SK-N-SH (cell line): ENCODE measurements around the gene BAIAP2. TPM values are rescaled to one million over a fixed set of nuclear protein-coding genes. Genes with fewer than 3 reads are reported as not detected.

Experiments
- CTCF ChIA-PET: fragments of 300-600, 350-600 bp; formaldehyde crosslinking; extraction: SDS; loops from one replicate; lab custom pipeline; 2021; lab: Yijun Ruan, JAX
- POLR2A ChIA-PET: fragments of 350-600 bp; sonication (Branson Sonifier 250); formaldehyde crosslinking; extraction: SDS; loops from one replicate; lab custom pipeline; 2020; ENCODE audit warnings: antibody characterized with exemption, inconsistent platforms; lab: Yijun Ruan, JAX
- DNase-seq: peaks from one replicate; pipeline ENCODE4 v3.0.0; 2012
- H2AFZ ChIP-seq: fragments of 200-600 bp; sonication (generic); 2 replicates; pipeline ENCODE4 v1.8.1; 2016; ENCODE audit warnings: antibody characterized with exemption, mild to moderate bottlenecking, low read depth
- H3F3A ChIP-seq: fragments of 200-600 bp; sonication (generic); replicated peaks from 2 replicates; pipeline ENCODE3; 2016; ENCODE audit warnings: antibody characterized with exemption, mild to moderate bottlenecking; ENCODE audit not compliant: insufficient read depth
- H3K27ac ChIP-seq, 2 experiments: fragments of 200-500 bp in 1 of 2; fragments of 200-600 bp in 1 of 2; sonication (Bioruptor generic) in 1 of 2; sonication (generic), shearing (Covaris generic) in 1 of 2; 2 replicates each; pipeline versions ENCODE4 v1.5.1 to v1.6.1; 2014 to 2016; ENCODE audit warnings: low read depth in 2 of 2, inconsistent platforms in 1 of 2, low read length in 1 of 2, mild to moderate bottlenecking in 1 of 2, mixed read lengths in 1 of 2
- H3K27me3 ChIP-seq: fragments of 200-600 bp; sonication (generic), shearing (Covaris generic); 2 replicates; pipeline ENCODE4 v1.6.1; 2016; ENCODE audit warnings: mixed run types; ENCODE audit not compliant: insufficient read depth
- H3K36me3 ChIP-seq, 2 experiments: fragments of 200-500 bp in 1 of 2; fragments of 200-600 bp in 1 of 2; sonication (Bioruptor generic) in 1 of 2; sonication (generic) in 1 of 2; replicated peaks in 1 of 2; 2 replicates each; pipeline versions ENCODE3 to v1.5.1; 2014 to 2016; ENCODE audit warnings: low read length in 1 of 2, mild to moderate bottlenecking in 1 of 2; ENCODE audit not compliant: insufficient read depth in 2 of 2, control insufficient read depth in 1 of 2
- H3K4me1 ChIP-seq, 2 experiments: fragments of 200-500 bp in 1 of 2; fragments of 200-600 bp in 1 of 2; sonication (Bioruptor generic) in 1 of 2; sonication (generic), shearing (Covaris generic) in 1 of 2; 2 replicates each; pipeline versions ENCODE4 v1.5.1 to v1.6.1; 2014 to 2016; ENCODE audit warnings: low read depth in 1 of 2, low read length in 1 of 2, mixed run types in 1 of 2; ENCODE audit not compliant: insufficient read depth in 2 of 2, control insufficient read depth in 1 of 2
- H3K4me2 ChIP-seq: fragments of 200-600 bp; sonication (generic), shearing (Covaris generic); 2 replicates; pipeline ENCODE4 v1.6.1; 2017; ENCODE audit warnings: mixed run types
- H3K4me3 ChIP-seq, 2 experiments: fragments of 200-500 bp in 1 of 2; fragments of 200-600 bp in 1 of 2; sonication (Bioruptor generic) in 1 of 2; sonication (generic), shearing (Covaris generic) in 1 of 2; 2 replicates each; pipeline versions ENCODE4 v1.5.1 to v1.8.1; 2014 to 2016; ENCODE audit warnings: low read depth in 2 of 2, inconsistent platforms in 1 of 2, low read length in 1 of 2, mild to moderate bottlenecking in 1 of 2, mixed read lengths in 1 of 2, moderate library complexity in 1 of 2
- H3K79me2 ChIP-seq: fragments of 200-600 bp; sonication (generic); 2 replicates; pipeline ENCODE4 v1.8.1; 2017; ENCODE audit warnings: mild to moderate bottlenecking; ENCODE audit not compliant: insufficient read depth
- H3K9ac ChIP-seq: fragments of 200-600 bp; sonication (generic); 2 replicates; pipeline ENCODE4 v1.6.1; 2017; ENCODE audit warnings: mixed run types
- H3K9me2 ChIP-seq: fragments of 200-600 bp; sonication (generic); 2 replicates; pipeline ENCODE4 v1.6.1; 2017; ENCODE audit warnings: mixed run types
- H3K9me3 ChIP-seq: fragments of 200-600 bp; sonication (generic); 2 replicates; pipeline ENCODE4 v1.6.1; 2017; ENCODE audit warnings: mixed run types, mild to moderate bottlenecking, moderate library complexity
- H4K20me1 ChIP-seq: fragments of 200-600 bp; sonication (generic); 2 replicates; pipeline ENCODE4 v1.6.1; 2017; ENCODE audit warnings: mild to moderate bottlenecking, mixed run types; ENCODE audit not compliant: insufficient read depth
- EP300 ChIP-seq, 2 experiments: IDR thresholded peaks; 2 replicates each; pipeline versions ENCODE4 v1.4.0 to v1.6.1; 2012; ENCODE audit warnings: borderline replicate concordance in 1 of 2, low read depth in 1 of 2, low read length in 1 of 2
- FOXJ3 ChIP-seq: sonication (generic); formaldehyde crosslinking; IDR thresholded peaks from 2 replicates; pipeline ENCODE4 v1.5.1; 2020; ENCODE audit warnings: mild to moderate bottlenecking, missing genetic modification reagents
- NFIC ChIP-seq: IDR thresholded peaks from 2 replicates; pipeline ENCODE4 v1.4.0; 2012; ENCODE audit warnings: borderline replicate concordance
- NRF1 ChIP-seq: IDR thresholded peaks from 2 replicates; pipeline ENCODE4 v1.6.1; 2012; ENCODE audit warnings: low read depth, mild to moderate bottlenecking, low read length
- POLR2AphosphoS5 ChIP-seq: IDR thresholded peaks from 2 replicates; pipeline ENCODE4 v1.6.1; 2012; ENCODE audit warnings: low read depth, low read length
- SIN3A ChIP-seq: IDR thresholded peaks from 2 replicates; pipeline ENCODE4 v1.6.1; 2012; ENCODE audit warnings: low read depth, mild to moderate bottlenecking, low read length, moderate library complexity, borderline replicate concordance
- TCF12 ChIP-seq: IDR thresholded peaks from 2 replicates; pipeline ENCODE4 v1.4.0; 2012
- USF2 ChIP-seq: fragments of 150-350 bp; IDR thresholded peaks from 2 replicates; pipeline ENCODE4 v1.6.1; 2017; ENCODE audit warnings: antibody characterized with exemption, low read length, low read depth, borderline replicate concordance
- whole genome bisulfite sequencing: methylation state at CpG from one replicate; pipeline ENCODE4 v1.1.6; 2017; ENCODE audit warnings: low lambda C conversion rate; 5-methylcytosine and 5-hydroxymethylcytosine counted together
- polyA plus RNA-seq, 3 experiments: library from polyadenylated mRNA; depleted of rRNA; stranded (reverse); fragments of >200 nt; gene quantifications; 2 replicates each; pipeline ENCODE4 v1.2.3, GENCODE V29; 2012
- TF ChIP-seq, protein P1 (sequence below): fragments of 200-600 bp; sonication (generic); IDR thresholded peaks from 2 replicates; pipeline ENCODE4 v1.6.1; 2017; ENCODE audit warnings: antibody characterized with exemption, mild to moderate bottlenecking, moderate library complexity
- TF ChIP-seq, protein P2 (sequence below): fragments of 150-350 bp; IDR thresholded peaks from 2 replicates; pipeline ENCODE4 v1.6.1; 2016; ENCODE audit warnings: mild to moderate bottlenecking, low read depth, low read length
- TF ChIP-seq, protein P3 (sequence below): IDR thresholded peaks from 2 replicates; pipeline ENCODE4 v1.4.0; 2012; ENCODE audit warnings: low read depth, borderline replicate concordance

Gene BAIAP2
- polyA plus RNA-seq, 1 of the 3 experiments (the other 2 are of a cell fraction) = 19.8 TPM

GRCh38 chr17:81084680-81085419 lies 49.9 kb downstream of the BAIAP2 start:
- TF ChIP-seq NRF1 = no peak
- no peak for TF ChIP-seq EP300 (IDR thresholded peaks at IDR 0.05; ENCODE audit: borderline replicate concordance in 1 of 2, low read depth in 1 of 2, low read length in 1 of 2)
- TF ChIP-seq NFIC = no peak
- no peak for TF ChIP-seq POLR2AphosphoS5
- TF ChIP-seq, protein P1, sequence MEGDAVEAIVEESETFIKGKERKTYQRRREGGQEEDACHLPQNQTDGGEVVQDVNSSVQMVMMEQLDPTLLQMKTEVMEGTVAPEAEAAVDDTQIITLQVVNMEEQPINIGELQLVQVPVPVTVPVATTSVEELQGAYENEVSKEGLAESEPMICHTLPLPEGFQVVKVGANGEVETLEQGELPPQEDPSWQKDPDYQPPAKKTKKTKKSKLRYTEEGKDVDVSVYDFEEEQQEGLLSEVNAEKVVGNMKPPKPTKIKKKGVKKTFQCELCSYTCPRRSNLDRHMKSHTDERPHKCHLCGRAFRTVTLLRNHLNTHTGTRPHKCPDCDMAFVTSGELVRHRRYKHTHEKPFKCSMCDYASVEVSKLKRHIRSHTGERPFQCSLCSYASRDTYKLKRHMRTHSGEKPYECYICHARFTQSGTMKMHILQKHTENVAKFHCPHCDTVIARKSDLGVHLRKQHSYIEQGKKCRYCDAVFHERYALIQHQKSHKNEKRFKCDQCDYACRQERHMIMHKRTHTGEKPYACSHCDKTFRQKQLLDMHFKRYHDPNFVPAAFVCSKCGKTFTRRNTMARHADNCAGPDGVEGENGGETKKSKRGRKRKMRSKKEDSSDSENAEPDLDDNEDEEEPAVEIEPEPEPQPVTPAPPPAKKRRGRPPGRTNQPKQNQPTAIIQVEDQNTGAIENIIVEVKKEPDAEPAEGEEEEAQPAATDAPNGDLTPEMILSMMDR = no peak
- TF ChIP-seq, protein P2, sequence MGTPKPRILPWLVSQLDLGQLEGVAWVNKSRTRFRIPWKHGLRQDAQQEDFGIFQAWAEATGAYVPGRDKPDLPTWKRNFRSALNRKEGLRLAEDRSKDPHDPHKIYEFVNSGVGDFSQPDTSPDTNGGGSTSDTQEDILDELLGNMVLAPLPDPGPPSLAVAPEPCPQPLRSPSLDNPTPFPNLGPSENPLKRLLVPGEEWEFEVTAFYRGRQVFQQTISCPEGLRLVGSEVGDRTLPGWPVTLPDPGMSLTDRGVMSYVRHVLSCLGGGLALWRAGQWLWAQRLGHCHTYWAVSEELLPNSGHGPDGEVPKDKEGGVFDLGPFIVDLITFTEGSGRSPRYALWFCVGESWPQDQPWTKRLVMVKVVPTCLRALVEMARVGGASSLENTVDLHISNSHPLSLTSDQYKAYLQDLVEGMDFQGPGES = no peak
- TF ChIP-seq TCF12 = no peak
- TF ChIP-seq SIN3A = no peak
- no peak for TF ChIP-seq USF2
- TF ChIP-seq, protein P3, sequence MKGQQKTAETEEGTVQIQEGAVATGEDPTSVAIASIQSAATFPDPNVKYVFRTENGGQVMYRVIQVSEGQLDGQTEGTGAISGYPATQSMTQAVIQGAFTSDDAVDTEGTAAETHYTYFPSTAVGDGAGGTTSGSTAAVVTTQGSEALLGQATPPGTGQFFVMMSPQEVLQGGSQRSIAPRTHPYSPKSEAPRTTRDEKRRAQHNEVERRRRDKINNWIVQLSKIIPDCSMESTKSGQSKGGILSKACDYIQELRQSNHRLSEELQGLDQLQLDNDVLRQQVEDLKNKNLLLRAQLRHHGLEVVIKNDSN = no peak
- no peak for TF ChIP-seq FOXJ3 (CRISPR knock-in tag)
- Histone ChIP-seq H3K9me2 (no peaks in the 10 kb centered on the region), H3K9me3 (no peaks in the 10 kb centered on the region), H4K20me1 (0 out of 2 replicates have a peak, but pooled peaks cover 3% of the 10 kb centered on the region), H3K9ac (no peak overlapping the region), H3K4me1 (peaks cover 0 to 31% of the 10 kb centered on the region in 2 experiments; a peak in 1 of 4 replicates), H3K27ac (no peak overlapping the region), H3K4me3 (no peak overlapping the region), H3K4me2 (no peak overlapping the region), H3K27me3 (no peaks in the 10 kb centered on the region), H3F3A (no peaks in the 10 kb centered on the region), H2AFZ (no peak overlapping the region), H3K36me3 (peaks cover 0 to 18% of the 10 kb centered on the region in 2 experiments), H3K79me2 (no peaks in the 10 kb centered on the region)
- CTCF ChIA-PET = interaction anchor here (1.0 to 14.2 kb wide), 4 partner anchors 15 to 60 kb away, joined by 3 to 188 read pairs (median 14); no protein-coding TSS in a partner anchor
- POLR2A ChIA-PET = no interaction called here
- DNase-seq = no peak
- WGBS = 89% methylated on average over 21 of the region's 26 CpGs
